SU-DHL-6 (cell line): ENCODE results near the gene ACOX3.

Experiments used
- CTCF ChIP-seq: fragments of 200-600 bp; sonication (generic); IDR thresholded peaks from one replicate; pipeline ENCODE4 v1.5.1; 2017; ENCODE audit warnings: antibody characterized with exemption, mild to moderate bottlenecking, low read length, moderate library complexity; ENCODE audit not compliant: insufficient read depth, poor library complexity, severe bottlenecking
- EZH2phosphoT487 ChIP-seq: fragments of 200-600 bp; sonication (generic), shearing (Covaris generic); conservative IDR thresholded peaks from 2 replicates; pipeline ENCODE4 v1.6.1; 2018; ENCODE audit warnings: mild to moderate bottlenecking, antibody characterized with exemption, low read length, moderate library complexity, mixed read lengths

- TF ChIP-seq CTCF (no peak), EZH2phosphoT487 (no peak)
Observed at GRCh38 chr4:8368061-8368481, 72.5 kb downstream of the ACOX3 start.
